BJ (cell line): ENCODE data around the gene GAPT. TPM values are rescaled to one million over a fixed set of nuclear protein-coding genes. Genes with fewer than 3 reads are reported as not detected.

Source experiments
- CTCF ChIA-PET: fragments of 350-600 bp; formaldehyde crosslinking; extraction: SDS; loops from one replicate; lab custom pipeline; 2021; ENCODE audit warnings: antibody characterized with exemption, inconsistent platforms; lab: Yijun Ruan, JAX
- POLR2A ChIA-PET: fragments of 300-600 bp; sonication (Branson Sonifier 250); formaldehyde crosslinking; extraction: SDS; loops from one replicate; lab custom pipeline; 2021; ENCODE audit warnings: antibody characterized with exemption; lab: Charles Lee
- DNase-seq: peaks from one replicate; pipeline ENCODE4 v3.0.0-alpha.2; 2011; ENCODE audit warnings: low read depth
- H3K27me3 ChIP-seq: 2 replicates; pipeline ENCODE4 v1.6.0; 2011; ENCODE audit warnings: low read length; ENCODE audit not compliant: control insufficient read depth, insufficient read depth
- H3K36me3 ChIP-seq: 2 replicates; pipeline ENCODE4 v1.5.1; 2011; ENCODE audit warnings: low read length; ENCODE audit not compliant: control insufficient read depth, insufficient read depth
- H3K4me3 ChIP-seq: 2 replicates; pipeline ENCODE4 v1.5.1; 2011; ENCODE audit warnings: low read depth, mild to moderate bottlenecking, control low read depth, low read length
- CTCF ChIP-seq: IDR thresholded peaks from 2 replicates; pipeline ENCODE4 v1.5.1; 2011; ENCODE audit warnings: low read depth, mild to moderate bottlenecking, control low read depth, inconsistent platforms, low read length, moderate library complexity; ENCODE audit not compliant: insufficient read depth
- polyA minus RNA-seq: library from RNA; depleted of rRNA, polyadenylated mRNA; stranded (reverse); fragments of >200 nt; gene quantifications from 2 replicates; pipeline ENCODE4 v1.2.3, GENCODE V29; 2011; rRNA and poly(A)+ RNA removed
- polyA plus RNA-seq: library from polyadenylated mRNA; depleted of rRNA; stranded (reverse); fragments of >200 nt; gene quantifications from 2 replicates; pipeline ENCODE4 v1.2.3, GENCODE V29; 2011; rRNA removed

Gene GAPT
- polyA plus RNA-seq (not detected in 2 replicates), polyA minus RNA-seq (not detected in 2 replicates)

GRCh38 chr5:58491216-58491892 lies at the start of gene GAPT:
GAPT (plus strand) TSS chr5:58491435; CDS start chr5:58494537, 3,102 bp downstream.
- CTCF ChIA-PET = no interaction called here
- no peak for TF ChIP-seq CTCF
- no peaks in the 10 kb centered on the region for H3K27me3 ChIP-seq
- POLR2A ChIA-PET = no interaction called here
- H3K4me3 ChIP-seq = no peak within 1 kb of the TSS
- H3K36me3 ChIP-seq = no peaks in the 10 kb centered on the region
- DNase-seq = no peak

- POLR2A ChIA-PET = no interaction called here
- no peak for TF ChIP-seq CTCF
- Histone ChIP-seq H3K36me3 (no peaks in the 10 kb centered on the region), H3K4me3 (no peak overlapping the region), H3K27me3 (no peaks in the 10 kb centered on the region)
- no peak for DNase-seq
- CTCF ChIA-PET = no interaction called here
These were observed 46.4 kb upstream of the GAPT start for GRCh38 chr5:58444805-58445204.

- TF ChIP-seq CTCF = no peak
- Histone ChIP-seq H3K27me3 (no peaks in the 10 kb centered on the region), H3K4me3 (no peak overlapping the region), H3K36me3 (no peaks in the 10 kb centered on the region)
- POLR2A ChIA-PET = no interaction called here
- CTCF ChIA-PET = no interaction called here
- DNase-seq = no peak
These were observed 45.2 kb upstream of the GAPT start for GRCh38 chr5:58446024-58446423.

GRCh38 chr5:58447226-58447625 lies 44.0 kb upstream of the GAPT start:
- no peak for TF ChIP-seq CTCF
- Histone ChIP-seq H3K4me3 (no peak overlapping the region), H3K36me3 (no peaks in the 10 kb centered on the region; the same call in 1 of the 2 replicates), H3K27me3 (no peaks in the 10 kb centered on the region)
- DNase-seq = no peak
- POLR2A ChIA-PET = no interaction called here
- CTCF ChIA-PET = interaction anchor here (0.7 to 1.2 kb wide), 3 partner anchors 7 to 563 kb away, joined by 3 read pairs; no protein-coding TSS in a partner anchor

- H3K27me3 ChIP-seq = no peaks in the 10 kb centered on the region
- peaks cover 2% of the 10 kb centered on the region; the same call in 1 of the 2 replicates for H3K36me3 ChIP-seq
- TF ChIP-seq CTCF = no peak
- ChIA-PET POLR2A (no interaction called here), CTCF (no interaction called here)
- no peak for DNase-seq
- no peak overlapping the region for H3K4me3 ChIP-seq
These were observed 41.2 kb upstream of the GAPT start for GRCh38 chr5:58450018-58450417.
